Lower leg skin (tissue), 3 donors: ENCODE results near the gene FAM153A.
"Not testable (repeated sequence)": the region's sequence is repeated elsewhere in the genome, so short reads cannot be mapped to it uniquely, and the experiment has no call there.

Source experiments
- POLR2A ChIP-seq, 2 donors: fragments of 450-650 bp; IDR thresholded peaks; one replicate each; pipeline ENCODE4 v1.6.1; 2016 to 2017; ENCODE audit warnings: antibody characterized with exemption in 2 of 2, mild to moderate bottlenecking in 1 of 2, moderate library complexity in 1 of 2
- TF ChIP-seq, protein P1 (sequence below), 3 donors: fragments of 450-650 bp; IDR thresholded peaks; one replicate each; pipeline ENCODE4 v1.5.1; 2016; ENCODE audit warnings: antibody characterized with exemption in 3 of 3, mild to moderate bottlenecking in 3 of 3, moderate library complexity in 2 of 3

GRCh38 chr5:177798237-177798840 lies 15.6 kb upstream of the FAM153A start:
- not testable (repeated sequence) for TF ChIP-seq POLR2A (IDR thresholded peaks at IDR 0.05)
- TF ChIP-seq, protein P1, sequence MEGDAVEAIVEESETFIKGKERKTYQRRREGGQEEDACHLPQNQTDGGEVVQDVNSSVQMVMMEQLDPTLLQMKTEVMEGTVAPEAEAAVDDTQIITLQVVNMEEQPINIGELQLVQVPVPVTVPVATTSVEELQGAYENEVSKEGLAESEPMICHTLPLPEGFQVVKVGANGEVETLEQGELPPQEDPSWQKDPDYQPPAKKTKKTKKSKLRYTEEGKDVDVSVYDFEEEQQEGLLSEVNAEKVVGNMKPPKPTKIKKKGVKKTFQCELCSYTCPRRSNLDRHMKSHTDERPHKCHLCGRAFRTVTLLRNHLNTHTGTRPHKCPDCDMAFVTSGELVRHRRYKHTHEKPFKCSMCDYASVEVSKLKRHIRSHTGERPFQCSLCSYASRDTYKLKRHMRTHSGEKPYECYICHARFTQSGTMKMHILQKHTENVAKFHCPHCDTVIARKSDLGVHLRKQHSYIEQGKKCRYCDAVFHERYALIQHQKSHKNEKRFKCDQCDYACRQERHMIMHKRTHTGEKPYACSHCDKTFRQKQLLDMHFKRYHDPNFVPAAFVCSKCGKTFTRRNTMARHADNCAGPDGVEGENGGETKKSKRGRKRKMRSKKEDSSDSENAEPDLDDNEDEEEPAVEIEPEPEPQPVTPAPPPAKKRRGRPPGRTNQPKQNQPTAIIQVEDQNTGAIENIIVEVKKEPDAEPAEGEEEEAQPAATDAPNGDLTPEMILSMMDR (IDR thresholded peaks at IDR 0.05) = not testable (repeated sequence)
